ENCODE data around the gene CACNA1B.

- TF ChIP-seq CTCF (IDR thresholded peaks at IDR 0.05) (no peak), EZH2 (IDR thresholded peaks at IDR 0.05; ENCODE audit: borderline replicate concordance, insufficient read depth, low read depth, low read length, poor library complexity, severe bottlenecking) (no peak)
These were observed 235.4 kb downstream of the CACNA1B start for GRCh38 chr9:138112791-138113600.
